Measurements from ENCODE around the gene TES. TPM values are rescaled to one million over a fixed set of nuclear protein-coding genes. Genes with fewer than 3 reads are reported as not detected.
"Not testable (repeated sequence)": the region's sequence is repeated elsewhere in the genome, so short reads cannot be mapped to it uniquely, and the experiment has no call there.

The TES gene
- total and polyA plus RNA-seq, 4 experiments from 2014 or later = 109 to 248 (median 154) TPM

GRCh38 chr7:116240024-116240668, 29.8 kb downstream of the TES start:
- Histone ChIP-seq H3K4me3 (ENCODE audit: low read length in 2 of 2) (no peak overlapping the region), H3K36me3 (ENCODE audit: insufficient read depth, low read length) (peaks cover 14% of the 10 kb centered on the region), H3K27me3 (ENCODE audit: insufficient read depth, low read length) (no peaks in the 10 kb centered on the region), H3K4me1 (ENCODE audit: insufficient read depth, low read length) (peaks cover 12% of the 10 kb centered on the region), H3K9me3 (ENCODE audit: control insufficient read depth in 1 of 2, low read length in 2 of 2) (no peaks in the 10 kb centered on the region), H3K27ac (ENCODE audit: low read depth, low read length) (no peak overlapping the region)
- Mint-ChIP-seq H3K4me1 (peaks cover 38 to 64% (median 42%) of the 10 kb centered on the region in 4 donors), H3K9me3 (peaks cover 0 to 2% (median 0%) of the 10 kb centered on the region in 8 donors), H3K27me3 (no peaks in the 10 kb centered on the region), H3K27ac (peak overlapping the region in 4 of 7 donors; percentile 13 to 59 (median 50)), H3K36me3 (peaks cover 41 to 58% of the 10 kb centered on the region in 2 donors), H3K4me3 (no peak overlapping the region)
- ChIA-PET CTCF (ENCODE audit: partially characterized antibody) (interaction anchor here (1.0 to 4.9 kb wide), 3 partner anchors 15 to 66 kb away, joined by 3 to 90 read pairs (median 4); no protein-coding TSS in a partner anchor), POLR2A (ENCODE audit: partially characterized antibody) (interaction anchor here (1.4 to 2.6 kb wide), 2 partner anchors 29 to 60 kb away, joined by 3 to 8 read pairs; no protein-coding TSS in a partner anchor)
- intact Hi-C loops (cut with micrococcal nuclease) = no loop called here
- DNase-seq = no peak

- intact Hi-C loops (cut with micrococcal nuclease) = no loop called here
- peaks cover 0 to 4% (median 0%) of the 10 kb centered on the region in 8 donors for H3K9me3 Mint-ChIP-seq
- peak overlapping the region in 2 of 8 donors; percentile 22 to 23 for H3K4me3 Mint-ChIP-seq
- H3K36me3 Mint-ChIP-seq = peaks cover 47 to 65% of the 10 kb centered on the region in 2 donors
- H3K27me3 Mint-ChIP-seq = no peaks in the 10 kb centered on the region
- H3K4me3 ChIP-seq (ENCODE audit: low read length in 2 of 2) = no peak overlapping the region
- peak overlapping the region in 4 of 7 donors; percentile 60 to 88 (median 67) for H3K27ac Mint-ChIP-seq
- no peaks in the 10 kb centered on the region for H3K9me3 ChIP-seq (ENCODE audit: control insufficient read depth in 1 of 2, low read length in 2 of 2)
- no peak overlapping the region for H3K27ac ChIP-seq (ENCODE audit: low read depth, low read length)
- peaks cover 15% of the 10 kb centered on the region for H3K36me3 ChIP-seq (ENCODE audit: insufficient read depth, low read length)
- DNase-seq = no peak
- POLR2A ChIA-PET (ENCODE audit: partially characterized antibody) = interaction anchor here (1.4 to 2.6 kb wide), 3 partner anchors 13 to 61 kb away, joined by 3 to 8 read pairs (median 3); no protein-coding TSS in a partner anchor
- CTCF ChIA-PET (ENCODE audit: partially characterized antibody) = interaction anchor here (1.0 to 4.9 kb wide), 5 partner anchors 14 to 285 kb away, joined by 3 to 90 read pairs (median 7); no protein-coding TSS in a partner anchor
- peaks cover 1% of the 10 kb centered on the region for H3K4me1 ChIP-seq (ENCODE audit: insufficient read depth, low read length)
- peaks cover 41 to 64% (median 48%) of the 10 kb centered on the region in 4 donors for H3K4me1 Mint-ChIP-seq
- H3K27me3 ChIP-seq (ENCODE audit: insufficient read depth, low read length) = no peaks in the 10 kb centered on the region
Measured at GRCh38 chr7:116241291-116241690, 31.0 kb downstream of the TES start.

- Mint-ChIP-seq H3K4me1 (peaks cover 46 to 67% (median 56%) of the 10 kb centered on the region in 4 donors), H3K27ac (peak overlapping the region in 1 of 7 donors; percentile 26), H3K9me3 (peaks cover 0 to 4% (median 0%) of the 10 kb centered on the region in 8 donors), H3K36me3 (peaks cover 53 to 65% of the 10 kb centered on the region in 2 donors), H3K27me3 (no peaks in the 10 kb centered on the region), H3K4me3 (no peak overlapping the region)
- H3K27ac ChIP-seq (ENCODE audit: low read depth, low read length) = no peak overlapping the region
- ChIA-PET CTCF (ENCODE audit: partially characterized antibody) (interaction anchor here (0.8 to 4.9 kb wide), 5 partner anchors 35 to 350 kb away, joined by 3 to 90 read pairs (median 7); no protein-coding TSS in a partner anchor), POLR2A (ENCODE audit: partially characterized antibody) (interaction anchor here (1.2 to 1.4 kb wide), 2 partner anchors 12 to 31 kb away, joined by 3 read pairs; no protein-coding TSS in a partner anchor)
- peaks cover 3% of the 10 kb centered on the region for H3K4me1 ChIP-seq (ENCODE audit: insufficient read depth, low read length)
- no peaks in the 10 kb centered on the region for H3K9me3 ChIP-seq (ENCODE audit: control insufficient read depth in 1 of 2, low read length in 2 of 2)
- intact Hi-C loops (cut with micrococcal nuclease) = no loop called here
- no peak overlapping the region for H3K4me3 ChIP-seq (ENCODE audit: low read length in 2 of 2)
- no peak for DNase-seq
- peaks cover 16% of the 10 kb centered on the region for H3K36me3 ChIP-seq (ENCODE audit: insufficient read depth, low read length)
- no peaks in the 10 kb centered on the region for H3K27me3 ChIP-seq (ENCODE audit: insufficient read depth, low read length)
Measured at GRCh38 chr7:116242178-116242577, 31.8 kb downstream of the TES start.

- CTCF ChIA-PET (ENCODE audit: partially characterized antibody) = interaction anchor here (0.8 to 4.9 kb wide), 4 partner anchors 63 to 349 kb away, joined by 3 to 90 read pairs (median 9); no protein-coding TSS in a partner anchor
- Mint-ChIP-seq H3K4me3 (no peak overlapping the region), H3K36me3 (peaks cover 49 to 61% of the 10 kb centered on the region in 2 donors)
Measured at GRCh38 chr7:116242759-116243158, 32.4 kb downstream of the TES start.

GRCh38 chr7:116244803-116245202, 34.5 kb downstream of the TES start:
- POLR2A ChIA-PET (ENCODE audit: partially characterized antibody); H3K4me3 Mint-ChIP-seq; H3K9me3 ChIP-seq (ENCODE audit: control insufficient read depth in 1 of 2, low read length in 2 of 2); H3K27ac ChIP-seq (ENCODE audit: low read depth, low read length); H3K27me3 ChIP-seq (ENCODE audit: insufficient read depth, low read length); intact Hi-C loops (cut with micrococcal nuclease); H3K9me3 Mint-ChIP-seq; H3K4me3 ChIP-seq (ENCODE audit: low read length in 2 of 2); H3K27me3 Mint-ChIP-seq; DNase-seq; H3K4me1 ChIP-seq (ENCODE audit: insufficient read depth, low read length): not testable (repeated sequence)
- peaks cover 24% of the 10 kb centered on the region for H3K36me3 ChIP-seq (ENCODE audit: insufficient read depth, low read length)
- H3K4me1 Mint-ChIP-seq = peaks cover 42 to 53% (median 47%) of the 10 kb centered on the region in 4 donors
- CTCF ChIA-PET (ENCODE audit: partially characterized antibody) = interaction anchor here (1.3 kb wide), 1 partner anchor 64 kb away, joined by 5 read pairs; no protein-coding TSS in a partner anchor
- peak overlapping the region in 3 of 7 donors; percentile 58 to 81 (median 69) for H3K27ac Mint-ChIP-seq
- peaks cover 45 to 63% of the 10 kb centered on the region in 2 donors for H3K36me3 Mint-ChIP-seq

More at GRCh38 chr7:116242759-116243158, 32.4 kb downstream of the TES start:
- peaks cover 0 to 4% (median 0%) of the 10 kb centered on the region in 8 donors for H3K9me3 Mint-ChIP-seq
- H3K4me1 ChIP-seq (ENCODE audit: insufficient read depth, low read length) = peaks cover 3% of the 10 kb centered on the region
- no peaks in the 10 kb centered on the region for H3K27me3 Mint-ChIP-seq
- POLR2A ChIA-PET (ENCODE audit: partially characterized antibody) = interaction anchor here (1.2 kb wide), 1 partner anchor 32 kb away, joined by 3 read pairs; no protein-coding TSS in a partner anchor
- H3K27ac ChIP-seq (ENCODE audit: low read depth, low read length) = no peak overlapping the region
- H3K27ac Mint-ChIP-seq = peak overlapping the region in 4 of 7 donors; percentile 28 to 91 (median 52)
- intact Hi-C loops (cut with micrococcal nuclease) = no loop called here
- DNase-seq = no peak
- H3K9me3 ChIP-seq (ENCODE audit: control insufficient read depth in 1 of 2, low read length in 2 of 2) = no peaks in the 10 kb centered on the region
- peaks cover 41 to 63% (median 54%) of the 10 kb centered on the region in 4 donors for H3K4me1 Mint-ChIP-seq
- peaks cover 10% of the 10 kb centered on the region for H3K36me3 ChIP-seq (ENCODE audit: insufficient read depth, low read length)
- no peaks in the 10 kb centered on the region for H3K27me3 ChIP-seq (ENCODE audit: insufficient read depth, low read length)
- H3K4me3 ChIP-seq (ENCODE audit: low read length in 2 of 2) = no peak overlapping the region

- Mint-ChIP-seq H3K36me3 (peaks cover 52 to 66% of the 10 kb centered on the region in 2 donors), H3K9me3 (peaks cover 0 to 4% (median 0%) of the 10 kb centered on the region in 8 donors), H3K27ac (peak overlapping the region; percentile 5 to 81 (median 30)), H3K27me3 (no peaks in the 10 kb centered on the region), H3K4me3 (no peak overlapping the region), H3K4me1 (peaks cover 37 to 46% (median 41%) of the 10 kb centered on the region in 4 donors)
- Histone ChIP-seq H3K36me3 (ENCODE audit: insufficient read depth, low read length) (peaks cover 37% of the 10 kb centered on the region), H3K4me3 (ENCODE audit: low read length in 2 of 2) (no peak overlapping the region), H3K4me1 (ENCODE audit: insufficient read depth, low read length) (peaks cover 3% of the 10 kb centered on the region), H3K9me3 (ENCODE audit: control insufficient read depth in 1 of 2, low read length in 2 of 2) (no peaks in the 10 kb centered on the region), H3K27me3 (ENCODE audit: insufficient read depth, low read length) (no peaks in the 10 kb centered on the region), H3K27ac (ENCODE audit: low read depth, low read length) (no peak overlapping the region)
- DNase-seq = no peak
- POLR2A ChIA-PET (ENCODE audit: partially characterized antibody) = no interaction called here
- intact Hi-C loops (cut with micrococcal nuclease) = no loop called here
- CTCF ChIA-PET (ENCODE audit: partially characterized antibody) = no interaction called here
Measured at GRCh38 chr7:116246357-116246756, 36.0 kb downstream of the TES start.

Data from CD4-positive, alpha-beta memory T cell (primary cell).